NCI-H187 treated with DMSO at 0.1 percent for 48 hours (cell line): Measurements from ENCODE around the gene IL17C.

ENCODE experiments used
- DNase-seq: peaks from one replicate; lab custom pipeline; 2025; lab: John Stamatoyannopoulos, UW

IL17C gene

DNA sequence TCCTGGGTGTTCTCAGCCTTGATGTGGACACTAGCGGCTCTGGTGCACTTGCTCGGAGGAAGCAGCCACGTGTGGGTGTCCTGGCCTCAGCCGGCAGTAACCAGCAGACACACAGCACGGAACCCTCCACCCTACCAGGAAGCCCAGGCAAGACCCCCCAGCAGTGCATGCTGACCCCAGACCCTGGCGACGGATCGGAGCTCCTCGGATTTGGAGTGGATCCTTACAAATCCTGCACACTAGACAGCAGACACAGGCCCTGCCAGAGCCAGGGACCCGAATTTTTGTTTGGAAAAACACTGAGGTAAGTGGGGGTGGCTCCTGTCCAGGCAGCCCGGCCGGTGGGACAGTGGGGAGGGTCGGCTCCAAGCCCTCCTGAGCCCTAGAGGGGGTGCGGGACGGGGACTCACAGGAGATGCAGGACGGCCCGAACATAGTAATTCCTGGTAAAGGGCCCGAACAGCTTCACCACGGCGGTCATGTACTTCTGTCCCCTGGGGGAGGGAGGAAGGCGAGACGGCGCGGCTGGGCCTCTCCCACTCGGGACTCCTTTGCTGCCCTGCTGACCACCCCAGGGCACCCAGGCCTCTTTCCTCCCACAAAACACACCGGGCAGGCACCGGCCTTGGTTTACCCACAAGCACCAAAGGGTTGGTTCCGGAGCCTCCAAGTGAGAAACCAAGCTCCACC lies 8.1 kb downstream of the IL17C start:
- DNase-seq, result no peak

DNA sequence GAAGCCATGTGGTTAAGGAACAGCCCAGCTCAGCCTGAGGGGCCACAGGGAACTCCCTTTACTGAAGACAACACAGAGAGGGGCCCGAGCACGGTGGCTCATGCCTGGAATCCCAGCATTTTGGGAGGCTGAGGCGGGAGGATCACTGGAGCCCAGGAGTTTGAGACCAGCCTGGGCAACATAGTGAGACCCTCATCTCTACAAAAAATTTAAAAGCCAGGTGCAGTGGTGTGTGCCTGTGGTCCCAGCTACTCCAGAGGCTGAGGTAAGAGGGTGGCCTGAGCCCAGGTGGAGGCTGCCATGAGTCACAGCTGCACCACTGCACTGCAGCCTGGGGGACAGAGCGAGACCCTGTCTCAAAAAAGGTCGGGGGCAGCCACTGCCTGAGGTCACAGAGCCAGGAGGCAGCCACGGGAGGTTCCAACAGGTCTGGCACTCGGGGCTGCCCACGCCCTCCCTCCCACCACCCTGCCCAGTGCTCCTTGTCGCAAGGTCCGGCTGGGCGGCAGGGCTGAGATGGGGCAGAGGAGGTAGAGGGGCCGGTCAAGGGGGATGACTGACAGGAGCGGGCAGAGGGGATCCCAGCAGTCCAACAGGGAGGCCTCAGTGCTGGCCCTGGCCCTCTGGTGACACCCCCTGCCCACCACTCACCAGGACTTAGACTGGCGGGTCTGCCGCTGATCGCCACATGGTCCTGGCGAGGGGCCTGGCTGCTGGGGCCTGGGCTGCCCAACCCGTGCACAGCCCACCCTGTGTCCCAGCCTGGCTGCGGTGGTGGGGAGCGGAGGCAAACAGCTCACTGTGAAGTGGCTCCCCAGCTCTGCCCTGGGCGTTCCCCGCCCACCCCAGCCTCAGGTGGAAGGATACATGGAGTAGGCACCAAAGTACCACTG lies 9.1 kb downstream of the IL17C start:
- DNase-seq, result no peak

DNA sequence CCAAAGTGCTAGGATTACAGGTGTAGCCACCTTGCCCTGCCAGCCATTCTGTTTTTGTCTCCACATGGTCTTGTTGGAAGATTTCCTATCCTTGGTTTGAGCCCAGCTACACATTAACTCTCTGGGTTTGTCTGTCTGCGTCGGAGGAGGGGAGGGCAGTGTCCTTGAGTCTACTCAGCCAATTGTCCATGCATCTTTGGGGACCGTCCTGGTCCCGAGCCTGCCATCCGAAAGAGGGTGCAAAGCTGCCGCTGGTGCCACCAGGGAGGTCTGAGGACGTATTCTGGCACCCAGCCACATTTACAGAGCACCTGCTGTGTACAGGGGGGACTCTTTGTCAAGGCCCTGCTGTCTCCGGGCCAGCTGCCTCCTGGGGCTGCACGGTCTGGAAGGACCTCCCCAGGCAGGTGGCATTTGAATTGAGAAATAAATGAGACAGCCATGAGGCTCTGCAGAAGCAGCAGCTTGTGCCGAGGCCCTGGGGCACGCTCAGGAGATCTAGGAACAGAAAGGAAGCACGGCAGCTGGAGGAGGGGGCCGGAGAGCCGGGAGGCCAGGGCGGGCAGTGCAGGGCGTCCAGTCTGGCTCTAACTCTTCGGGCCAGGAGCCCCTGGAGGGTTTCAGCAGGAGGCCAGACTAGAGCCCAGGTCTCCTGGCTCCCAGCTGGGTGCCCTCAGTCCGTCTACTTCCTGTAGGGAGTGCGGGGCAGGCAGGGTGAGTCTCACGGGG lies 11.0 kb downstream of the IL17C start:
- DNase-seq, result no peak

DNA sequence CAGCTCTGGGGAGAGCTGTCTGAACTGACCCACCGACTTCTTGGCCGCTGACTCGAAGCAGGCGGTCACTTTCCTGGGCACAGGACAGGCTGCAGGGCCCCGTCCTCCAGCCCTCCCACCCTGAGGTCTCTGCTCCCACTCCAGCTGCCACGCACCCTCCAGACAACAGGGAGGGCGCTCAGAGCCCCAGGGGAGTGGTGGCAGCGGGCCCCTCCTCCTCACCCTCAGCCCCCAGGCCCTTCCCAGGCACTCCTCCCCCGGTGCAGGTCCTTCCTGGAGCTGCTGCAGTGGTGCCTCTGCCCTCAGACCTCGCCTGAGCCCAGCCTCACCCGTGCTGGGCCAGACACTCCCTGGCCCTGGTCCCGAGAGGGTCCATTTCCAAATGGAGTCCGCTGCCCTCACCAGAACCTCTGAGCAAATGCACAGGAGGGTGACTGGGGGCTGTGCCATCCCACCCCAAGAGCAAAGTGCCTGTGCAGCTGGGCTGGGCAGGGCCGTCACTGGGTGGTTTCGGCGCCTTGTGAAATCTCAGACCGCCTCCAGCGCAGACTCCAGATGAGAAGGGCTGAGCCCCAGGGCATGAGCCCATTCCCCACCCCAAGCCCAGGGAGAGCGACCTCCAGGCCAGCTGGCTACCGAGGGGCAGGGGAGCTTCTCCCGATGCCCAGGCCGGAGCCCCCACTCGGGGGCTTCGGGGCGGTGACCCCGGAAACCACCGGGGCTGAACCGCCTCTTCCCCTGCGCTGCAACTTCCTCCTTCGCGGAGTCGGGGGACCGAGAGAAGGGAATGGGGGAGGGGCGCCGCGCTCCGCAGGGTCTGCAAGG lies 11.8 kb downstream of the IL17C start:
- no peak for DNase-seq

DNA sequence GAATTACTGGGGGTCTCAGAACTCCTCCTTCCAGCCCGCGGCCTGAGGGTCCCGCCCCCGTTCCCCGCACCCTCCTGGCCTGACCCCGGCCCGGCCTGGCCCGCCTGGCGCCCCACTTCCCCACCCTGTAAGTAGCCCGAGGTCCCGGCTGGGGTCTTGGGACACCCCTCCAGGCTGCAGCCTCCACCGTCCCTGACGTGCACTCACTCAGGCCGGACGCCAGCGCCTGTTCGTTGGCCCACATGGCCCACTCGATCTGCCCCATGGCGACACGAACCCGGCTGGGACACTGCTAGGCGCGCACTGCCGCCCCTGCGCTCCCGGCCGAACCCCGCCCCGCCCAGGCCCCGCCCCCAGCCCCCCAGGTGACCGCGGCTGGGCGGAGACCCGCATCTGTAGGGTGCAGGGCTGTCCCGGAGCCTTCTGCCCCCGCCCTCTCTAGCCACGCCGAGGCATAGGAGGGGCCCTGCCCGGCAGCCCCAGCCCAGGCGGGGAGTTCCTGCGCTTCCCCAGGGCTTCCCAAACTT lies 12.4 kb downstream of the IL17C start, which contains the start of gene CYBA:
Gene CYBA, minus strand, starts transcription at position 305 of the 527 bp plus-strand sequence. Its CDS starts 40 bp downstream, at position 265.
- DNase-seq, result no peak

DNA sequence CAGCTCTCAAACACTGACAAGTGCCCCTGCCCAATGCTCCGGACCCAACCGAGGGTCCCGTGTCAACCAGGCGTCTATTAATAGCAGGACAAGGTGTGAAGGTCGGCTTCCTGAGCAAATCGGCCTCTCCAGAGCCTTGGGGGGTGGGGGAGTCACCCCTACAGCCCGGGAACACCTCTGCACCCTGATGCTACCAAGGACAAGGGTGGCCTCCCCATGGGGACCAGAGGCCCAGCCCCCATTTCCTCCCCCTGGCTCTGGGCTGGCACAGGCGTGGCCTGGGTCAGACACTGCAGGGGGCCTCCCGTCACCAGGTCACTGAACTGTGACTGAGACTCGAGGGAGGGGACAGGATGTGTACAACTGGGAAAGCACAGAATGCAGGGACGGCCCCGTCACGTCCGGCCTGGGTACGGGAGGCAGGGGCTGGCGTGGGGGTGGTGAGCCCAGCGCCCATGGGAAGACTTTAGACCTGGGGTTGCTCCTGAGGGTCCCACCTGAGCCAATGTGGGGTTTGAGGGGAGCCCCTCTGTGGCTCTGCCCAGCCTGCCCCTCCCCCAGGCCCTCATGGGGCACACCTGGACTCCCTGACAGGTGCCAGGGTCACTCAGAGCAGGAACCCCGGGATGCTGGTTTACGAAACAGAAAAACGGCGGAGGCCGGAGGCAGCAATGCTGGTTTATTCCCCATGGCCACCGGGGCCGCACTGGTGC lies 13.1 kb downstream of the IL17C start:
- no peak for DNase-seq

DNA sequence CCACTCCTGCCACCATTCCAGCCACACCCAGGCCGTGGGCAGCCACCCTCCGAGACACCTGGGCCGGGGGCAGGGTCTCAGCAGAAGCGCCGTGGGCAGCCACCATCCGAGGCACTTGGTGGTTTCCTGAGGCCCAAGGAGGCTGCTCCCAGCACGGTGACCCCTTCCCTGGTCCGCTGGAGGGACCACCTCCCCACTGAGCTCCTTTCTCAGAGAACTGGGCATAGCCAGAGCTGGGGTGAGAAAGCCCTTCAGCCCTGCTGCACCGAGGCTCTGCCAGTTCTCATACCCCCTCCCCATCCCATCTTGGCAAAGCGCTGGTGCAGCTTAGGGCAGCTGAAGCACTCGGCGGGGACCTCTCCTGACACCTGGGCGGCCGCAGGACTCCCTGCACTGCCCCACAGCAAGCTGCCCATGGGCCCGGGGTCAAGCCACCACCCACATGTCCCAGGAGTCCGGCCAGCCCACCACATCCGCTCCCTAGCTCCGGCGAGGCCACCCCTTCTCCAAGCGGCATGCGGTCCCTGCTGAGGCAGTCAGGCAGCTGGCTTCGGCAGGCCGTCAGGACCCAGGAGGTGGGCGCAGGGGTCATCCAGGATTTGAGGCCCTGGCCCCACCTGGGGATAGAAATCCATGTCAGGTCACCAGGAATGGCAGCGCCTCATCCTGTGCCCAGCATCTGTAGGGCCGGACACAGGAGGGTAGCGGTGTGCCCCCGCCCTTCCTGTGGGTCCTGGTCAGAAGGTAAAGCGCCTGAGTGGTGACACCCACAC lies 13.8 kb downstream of the IL17C start:
- no peak for DNase-seq

DNA sequence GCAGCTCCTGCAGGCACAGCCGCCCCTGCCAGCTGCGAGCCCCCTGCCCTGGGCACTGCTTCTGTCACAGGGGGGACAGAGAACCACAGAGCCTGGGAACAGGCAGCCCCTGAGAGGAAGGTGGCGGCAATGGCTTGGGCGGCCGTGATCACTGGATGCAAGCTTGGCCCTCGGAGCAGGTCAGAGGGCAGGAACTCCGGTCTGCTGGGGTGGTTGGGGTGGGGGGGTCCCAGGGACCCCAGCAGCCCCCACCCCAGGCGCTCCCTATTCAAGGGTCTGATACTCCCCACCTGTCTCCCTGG lies 14.3 kb downstream of the IL17C start:
- no peak for DNase-seq

DNA sequence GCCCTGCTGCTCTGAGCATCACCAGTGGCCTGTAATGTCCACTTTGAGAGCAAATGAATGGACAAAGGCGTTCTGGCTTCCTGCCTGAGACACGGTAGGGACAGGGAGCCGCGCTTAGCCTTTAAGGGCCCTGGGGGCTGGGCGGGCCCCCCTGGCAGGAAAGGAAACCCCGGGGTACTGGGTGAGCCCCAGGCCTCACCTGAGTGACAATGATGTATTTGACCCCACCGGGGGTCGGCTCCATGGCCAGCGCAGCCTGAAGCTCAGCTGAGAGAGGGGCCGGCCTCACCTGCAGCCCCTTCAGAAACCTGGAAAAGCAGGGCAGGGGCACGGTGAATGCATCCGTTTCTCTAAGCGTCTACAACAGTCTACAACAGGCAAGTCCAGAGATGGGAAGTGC lies 14.7 kb downstream of the IL17C start:
- no peak for DNase-seq

DNA sequence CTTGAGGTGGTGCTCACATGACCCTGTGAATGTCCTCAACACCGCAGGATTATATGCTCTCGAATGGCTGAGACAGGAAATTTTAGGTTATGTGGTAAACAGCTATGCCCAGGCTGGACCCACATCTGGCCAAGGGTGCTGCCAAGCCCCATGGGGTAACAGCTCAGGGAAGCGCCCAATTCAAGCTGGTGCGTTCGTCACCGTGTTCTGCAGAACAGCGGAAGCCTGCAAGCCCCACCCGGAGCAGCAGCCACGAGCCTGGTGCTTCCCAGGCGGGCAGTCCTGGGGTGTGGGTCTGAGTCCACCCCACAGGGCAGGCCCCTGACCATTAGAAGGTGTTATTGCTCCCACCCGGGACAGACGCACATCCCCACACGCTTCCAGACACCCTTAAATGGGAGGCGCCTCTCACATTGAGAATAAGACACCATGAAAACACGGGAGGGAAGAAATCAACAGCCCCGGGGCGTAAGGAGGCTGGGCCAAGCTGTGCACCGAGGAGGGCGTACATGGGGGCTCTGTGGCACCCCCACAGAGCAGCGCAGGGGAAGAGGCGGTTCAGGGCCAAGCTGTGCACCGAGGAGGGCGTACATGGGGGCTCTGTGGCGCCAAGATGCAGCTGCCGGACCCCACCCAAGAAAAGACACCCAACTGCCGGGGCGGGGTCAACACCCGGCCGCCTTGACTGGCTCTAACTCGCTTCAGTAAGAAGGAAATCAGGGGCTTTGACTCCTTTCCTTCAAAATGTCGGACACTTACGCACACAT lies 15.4 kb downstream of the IL17C start:
- DNase-seq, result no peak

DNA sequence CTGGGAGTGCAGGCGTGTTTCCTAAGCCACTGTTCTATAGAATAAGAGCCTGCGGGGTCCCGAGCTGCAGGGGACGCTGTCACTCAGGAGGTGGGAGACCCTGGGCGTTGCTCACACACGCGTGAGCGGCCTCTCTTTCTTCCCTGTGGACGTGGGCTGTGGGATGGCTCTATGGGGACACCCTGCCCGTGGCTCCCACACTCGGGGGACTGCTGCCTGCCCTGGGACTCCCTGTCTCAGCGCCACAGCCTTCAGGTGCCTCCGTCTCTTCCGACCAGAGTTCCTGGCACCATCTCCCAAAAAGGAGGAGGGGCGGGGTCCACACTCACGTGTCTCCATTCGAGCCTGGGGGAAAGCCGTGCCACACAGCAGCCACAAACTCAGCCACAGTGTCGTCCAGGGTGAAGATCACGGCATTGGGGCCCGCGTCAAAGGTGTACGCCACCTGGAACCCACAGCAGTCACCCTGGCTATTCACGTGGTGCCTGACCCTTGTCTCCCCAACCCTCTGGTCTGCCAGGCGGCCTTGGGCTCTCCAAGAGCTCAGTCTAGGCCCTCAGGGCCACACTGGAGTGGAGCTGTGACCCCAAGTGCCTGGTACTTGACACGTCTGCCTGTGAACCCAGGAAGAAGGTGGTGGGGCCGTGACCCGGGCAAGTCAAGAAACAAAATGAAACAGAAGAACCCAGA lies 16.1 kb downstream of the IL17C start:
- no peak for DNase-seq

DNA sequence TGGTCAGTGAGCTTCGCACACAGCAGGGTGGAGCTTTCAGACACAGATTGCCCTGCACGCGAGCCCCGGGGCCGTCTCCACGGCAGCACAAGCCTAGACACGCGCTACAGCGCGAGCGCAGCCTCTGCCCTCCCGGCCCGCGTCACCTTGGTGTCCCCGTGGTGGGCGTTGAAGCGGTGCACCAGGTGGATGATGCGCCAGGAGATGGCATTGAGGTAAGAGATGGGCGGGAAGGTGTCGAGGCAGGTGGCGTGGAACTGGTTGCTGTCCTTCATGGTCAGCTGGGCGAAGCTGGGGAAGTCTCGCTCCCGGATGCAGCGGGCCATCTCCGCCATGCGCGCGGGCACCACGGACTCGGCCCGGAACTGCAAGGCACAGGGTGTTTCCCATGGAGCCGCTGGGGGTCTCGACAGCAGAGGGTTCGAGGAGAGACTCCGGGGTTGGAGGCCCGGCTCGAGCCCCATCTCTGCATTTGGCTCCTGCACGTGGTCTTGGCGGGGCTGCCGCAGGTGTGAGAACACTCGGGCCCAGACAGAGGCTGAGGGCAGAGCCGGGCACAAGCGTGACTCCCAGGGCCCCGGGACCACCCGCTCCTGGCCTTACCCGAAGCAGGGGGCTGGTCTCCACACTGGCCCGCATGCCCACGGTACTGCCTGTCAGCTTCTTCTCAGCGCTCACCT lies 16.8 kb downstream of the IL17C start:
- DNase-seq, result no peak

DNA sequence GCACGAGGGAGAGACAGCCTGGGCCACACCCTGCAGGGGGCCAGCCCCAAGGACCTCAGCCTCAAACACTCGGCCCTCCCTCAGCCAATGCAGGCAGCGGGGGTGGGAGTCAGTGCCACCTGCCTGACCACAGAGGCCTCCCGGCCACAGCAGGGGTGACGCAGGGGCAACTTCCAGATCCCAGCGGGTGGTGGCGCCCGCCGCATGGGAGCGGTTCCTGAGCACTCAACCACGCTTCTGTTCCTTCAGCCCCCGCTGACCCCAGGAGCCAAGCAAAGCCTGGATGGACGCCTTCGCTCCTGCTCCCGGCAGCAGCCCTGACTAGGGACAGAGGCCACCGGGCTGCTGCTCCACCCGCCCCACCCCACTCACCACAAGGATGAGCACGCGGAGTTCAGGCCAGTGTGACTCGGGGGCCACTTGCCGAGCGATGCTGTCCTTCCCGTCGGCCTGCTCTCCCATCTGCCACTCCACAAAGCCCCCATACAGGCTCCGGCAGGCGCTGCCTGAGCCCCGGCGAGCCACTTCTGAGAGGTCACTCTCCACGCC lies 17.4 kb downstream of the IL17C start:
- no peak for DNase-seq

DNA sequence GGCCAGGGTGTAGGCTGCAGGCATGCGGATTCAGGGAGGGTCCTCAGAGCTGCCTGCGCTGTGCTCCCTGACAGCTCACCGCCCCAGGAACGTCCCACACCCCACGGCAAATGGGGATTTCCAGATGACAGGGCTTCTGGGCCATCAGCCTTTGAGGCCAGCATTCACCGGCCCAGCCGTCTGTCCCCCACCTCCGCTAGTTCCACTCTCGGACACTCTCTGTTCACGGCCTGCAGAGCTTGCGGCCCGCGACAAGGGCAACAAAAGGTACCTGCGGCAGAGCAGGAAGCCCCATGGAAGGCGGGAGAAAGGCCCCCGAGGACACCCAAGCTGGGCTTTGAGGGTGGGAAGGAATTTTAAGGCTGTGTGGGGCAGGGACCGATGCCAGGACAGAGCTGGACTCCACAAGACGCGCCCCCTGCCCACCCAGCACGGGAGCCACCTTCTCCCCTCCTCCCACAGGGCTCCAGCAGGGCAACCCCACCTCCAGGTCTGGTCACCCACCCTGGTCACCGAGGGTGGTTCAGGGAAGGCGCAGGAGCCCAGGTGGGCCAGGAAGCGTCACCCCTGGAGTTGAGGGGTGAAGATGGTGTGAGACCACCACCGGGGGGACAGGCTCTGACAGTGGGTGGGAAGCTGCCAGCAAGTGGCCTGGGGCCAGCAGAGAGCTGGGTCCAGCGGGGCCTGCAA lies 18.1 kb downstream of the IL17C start:
- no peak for DNase-seq

DNA sequence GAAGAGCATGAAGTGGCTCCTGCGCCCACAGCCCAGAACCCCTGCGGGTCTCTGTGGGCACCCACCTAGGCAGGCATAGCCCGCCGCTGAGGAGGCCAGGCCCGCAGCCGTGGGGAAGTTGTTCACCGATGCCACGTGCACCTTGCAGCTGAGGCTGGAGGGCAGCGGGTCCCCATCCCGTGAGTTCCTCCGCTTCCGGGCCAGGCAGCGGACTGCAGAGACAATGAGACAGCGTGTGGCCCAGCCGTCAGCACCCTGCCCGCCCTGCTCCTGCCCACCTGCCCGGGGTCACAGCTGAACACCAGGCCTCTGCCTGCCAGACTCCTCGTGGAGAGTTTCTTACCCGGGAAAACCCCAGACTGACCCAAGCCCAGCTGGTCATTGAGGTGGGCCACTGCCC lies 19.0 kb downstream of the IL17C start:
- DNase-seq, result no peak

DNA sequence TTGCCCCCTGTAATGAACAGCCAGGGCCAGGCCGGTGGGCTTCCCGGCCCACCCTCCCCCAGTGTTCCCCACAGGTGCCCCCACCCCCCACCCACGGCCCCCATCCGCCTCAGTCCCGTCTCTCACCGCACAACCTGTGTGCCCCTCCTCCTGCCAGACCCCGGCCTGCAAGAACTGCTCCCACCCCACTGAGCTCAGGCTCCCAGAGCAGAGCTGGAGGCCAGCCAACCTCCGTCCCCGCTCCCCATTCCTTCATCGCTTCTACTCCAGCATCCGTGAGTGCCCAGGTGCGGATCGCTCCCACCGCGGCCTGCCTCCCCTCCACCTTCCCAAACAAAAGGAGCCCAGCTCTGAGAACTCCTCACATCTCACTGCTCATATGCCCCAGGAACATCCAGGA lies 20.3 kb downstream of the IL17C start:
- DNase-seq, result no peak

DNA sequence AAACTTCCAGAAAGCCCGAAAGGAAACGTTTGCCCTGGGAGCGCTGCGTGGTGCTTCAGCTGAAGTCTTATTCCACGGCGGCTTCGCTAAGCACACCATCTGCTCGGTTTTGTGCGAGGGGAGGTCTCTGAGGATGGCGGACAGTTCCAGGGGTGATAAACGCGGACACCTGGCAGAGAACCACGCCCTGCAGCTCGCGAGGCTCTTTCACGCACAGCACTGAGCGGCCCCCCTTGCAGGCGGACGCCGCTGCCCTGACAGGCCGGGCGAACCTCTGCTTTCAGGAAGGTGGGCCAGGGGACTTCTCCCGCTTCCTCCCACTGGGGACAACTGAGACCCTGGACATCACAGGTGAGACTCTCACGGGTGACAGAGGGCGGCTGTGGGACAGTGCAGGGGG lies 20.8 kb downstream of the IL17C start:
- no peak for DNase-seq
